ENCODE data around the gene HBG2.

The HBG2 gene

DNA sequence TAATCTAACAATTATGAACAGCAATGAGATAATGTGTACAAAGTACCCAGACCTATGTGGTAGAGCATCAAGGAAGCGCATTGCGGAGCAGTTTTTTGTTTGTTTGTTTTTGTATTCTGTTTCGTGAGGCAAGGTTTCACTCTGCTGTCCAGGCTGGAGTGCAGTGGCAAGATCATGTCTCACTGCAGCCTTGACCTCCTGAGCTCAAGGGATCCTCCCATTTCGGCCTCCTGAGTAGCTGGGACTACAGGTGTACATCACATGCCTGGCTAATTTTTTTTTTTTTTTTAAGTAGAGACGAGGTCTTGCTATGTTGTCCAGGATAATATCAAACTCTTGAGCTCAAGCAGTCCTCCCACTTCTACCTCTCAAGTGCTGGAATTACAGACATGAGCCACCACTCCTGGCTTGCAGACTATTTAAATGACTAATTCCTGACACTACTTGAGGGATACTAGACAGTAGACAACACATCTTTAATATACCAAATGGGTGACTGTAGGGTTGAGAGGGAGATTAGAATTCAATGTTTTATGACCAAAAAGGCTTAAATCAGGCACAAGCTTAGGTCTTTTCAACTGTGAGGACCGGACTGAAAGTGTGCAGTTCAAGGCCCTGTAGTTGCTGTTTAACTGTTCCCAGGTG, 34.4 kb upstream of the HBG2 start:
- DNase-seq (ENCODE audit: low read depth, low spot score): no peak
- POLR2A ChIA-PET: interaction anchor here (0.8 to 1.7 kb wide), 3 partner anchors 8 to 79 kb away, joined by 3 to 12 read pairs (median 8); no protein-coding TSS in a partner anchor
- no peak for TF ChIP-seq CTCF (IDR thresholded peaks at IDR 0.05; ENCODE audit: insufficient read depth, low read length, missing control alignments)
- CTCF ChIA-PET: interaction anchor here (0.6 to 2.6 kb wide), 10 partner anchors 8 to 593 kb away, joined by 3 to 10 read pairs (median 3); no protein-coding TSS in a partner anchor
- no peak overlapping the region for H3K4me3 ChIP-seq (ENCODE audit: low read depth, low read length)

- no peak for TF ChIP-seq CTCF (IDR thresholded peaks at IDR 0.05; ENCODE audit: insufficient read depth, low read length, missing control alignments)
- no peak for DNase-seq (ENCODE audit: low read depth, low spot score)
- ChIA-PET CTCF (interaction anchor here (1.0 to 1.6 kb wide), 4 partner anchors 7 to 84 kb away, joined by 3 to 5 read pairs (median 4); no protein-coding TSS in a partner anchor), POLR2A (interaction anchor here (1.0 to 1.7 kb wide), 2 partner anchors 8 to 80 kb away, joined by 8 to 12 read pairs; no protein-coding TSS in a partner anchor)
- no peak overlapping the region for H3K4me3 ChIP-seq (ENCODE audit: low read depth, low read length)
Observed at GRCh38 chr11:5288108-5288905, 33.7 kb upstream of the HBG2 start.

GRCh38 chr11:5286901-5287300, 32.3 kb upstream of the HBG2 start:
- DNase-seq (ENCODE audit: low read depth, low spot score): no peak
- POLR2A ChIA-PET: no interaction called here
- TF ChIP-seq CTCF (IDR thresholded peaks at IDR 0.05; ENCODE audit: insufficient read depth, low read length, missing control alignments): no peak
- no peak overlapping the region for H3K4me3 ChIP-seq (ENCODE audit: low read depth, low read length)
- CTCF ChIA-PET: no interaction called here

DNA sequence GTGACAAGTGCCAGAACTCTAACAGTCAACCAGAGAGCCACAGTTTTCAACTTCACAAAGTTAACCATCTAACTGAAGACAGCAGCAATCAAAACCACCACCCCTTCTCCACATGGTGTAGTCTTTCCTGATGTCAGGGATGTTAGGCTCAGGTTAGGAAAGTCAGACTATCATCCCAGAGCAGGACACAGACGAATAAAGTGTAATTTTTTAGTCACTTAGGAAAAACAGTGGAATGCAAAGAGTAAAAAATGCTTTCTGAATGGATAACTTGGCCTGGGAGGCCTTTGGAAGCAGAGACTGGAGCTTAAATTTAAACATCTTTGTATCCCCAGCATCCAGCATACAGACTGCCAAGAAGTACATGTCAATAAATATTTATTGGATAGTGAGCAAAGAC, 31.8 kb upstream of the HBG2 start:
- no peak for DNase-seq (ENCODE audit: low read depth, low spot score)
- CTCF ChIA-PET: interaction anchor here (1.0 kb wide), 1 partner anchor 84 kb away, joined by 3 read pairs; no protein-coding TSS in a partner anchor
- no peak for TF ChIP-seq CTCF (IDR thresholded peaks at IDR 0.05; ENCODE audit: insufficient read depth, low read length, missing control alignments)
- POLR2A ChIA-PET: no interaction called here
- H3K4me3 ChIP-seq (ENCODE audit: low read depth, low read length): no peak overlapping the region

- POLR2A ChIA-PET: no interaction called here
- no peak for TF ChIP-seq CTCF (IDR thresholded peaks at IDR 0.05; ENCODE audit: insufficient read depth, low read length, missing control alignments)
- CTCF ChIA-PET: interaction anchor here (1.0 kb wide), 1 partner anchor 84 kb away, joined by 3 read pairs; no protein-coding TSS in a partner anchor
- no peak overlapping the region for H3K4me3 ChIP-seq (ENCODE audit: low read depth, low read length)
- no peak for DNase-seq (ENCODE audit: low read depth, low spot score)
Observed at GRCh38 chr11:5285703-5286340, 31.2 kb upstream of the HBG2 start.

DNA sequence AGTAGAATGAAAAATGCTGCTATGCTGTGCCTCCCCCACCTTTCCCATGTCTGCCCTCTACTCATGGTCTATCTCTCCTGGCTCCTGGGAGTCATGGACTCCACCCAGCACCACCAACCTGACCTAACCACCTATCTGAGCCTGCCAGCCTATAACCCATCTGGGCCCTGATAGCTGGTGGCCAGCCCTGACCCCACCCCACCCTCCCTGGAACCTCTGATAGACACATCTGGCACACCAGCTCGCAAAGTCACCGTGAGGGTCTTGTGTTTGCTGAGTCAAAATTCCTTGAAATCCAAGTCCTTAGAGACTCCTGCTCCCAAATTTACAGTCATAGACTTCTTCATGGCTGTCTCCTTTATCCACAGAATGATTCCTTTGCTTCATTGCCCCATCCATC, 30.1 kb upstream of the HBG2 start:
- no peak for DNase-seq (ENCODE audit: low read depth, low spot score)
- no peak overlapping the region for H3K4me3 ChIP-seq (ENCODE audit: low read depth, low read length)
- ChIA-PET POLR2A (no interaction called here), CTCF (no interaction called here)
- TF ChIP-seq CTCF (IDR thresholded peaks at IDR 0.05; ENCODE audit: insufficient read depth, low read length, missing control alignments): no peak
